Endometrial microvascular endothelial cells (primary cell): Measurements from ENCODE around the gene PGAM2. TPM values are rescaled to one million over a fixed set of nuclear protein-coding genes. Genes with fewer than 3 reads are reported as not detected.

Experiments used
- in situ Hi-C: cut with HindIII; loops from 2 replicates; pipeline ENCODE4 v1.10.0; 2017; ENCODE audit warnings: low sequenced_read_pairs, low pct_unique_long_range_greater_than_20kb; ENCODE audit errors: inconsistent ontology term
- total RNA-seq: library from RNA; depleted of rRNA; stranded (reverse); fragments of >200 nt; gene quantifications from one replicate; pipeline ENCODE4 v1.2.3, GENCODE V29; 2015; ENCODE audit errors: inconsistent ontology term

Gene PGAM2
- total RNA-seq, result not detected

GRCh38 chr7:44065431-44066110, at the start of gene PGAM2:
PGAM2 (minus strand) TSS chr7:44065567; CDS start chr7:44065529, 38 bp downstream.
- in situ Hi-C loops, result no loop called here

GRCh38 chr7:44114586-44115310, 49.4 kb upstream of the PGAM2 start:
- in situ Hi-C loops, result no loop called here

- in situ Hi-C loops, result no loop called here
Measured at GRCh38 chr7:44113764-44114354, 48.5 kb upstream of the PGAM2 start.

GRCh38 chr7:44112997-44113763, 47.8 kb upstream of the PGAM2 start:
- in situ Hi-C loops, result no loop called here

GRCh38 chr7:44112231-44112996, 47.0 kb upstream of the PGAM2 start:
- in situ Hi-C loops, result no loop called here

- in situ Hi-C loops, result no loop called here
Measured at GRCh38 chr7:44111761-44112160, 46.4 kb upstream of the PGAM2 start.

GRCh38 chr7:44110719-44111635, 45.6 kb upstream of the PGAM2 start:
- in situ Hi-C loops, result no loop called here

- in situ Hi-C loops, result no loop called here
Measured at GRCh38 chr7:44109991-44110390, 44.6 kb upstream of the PGAM2 start.

GRCh38 chr7:44108768-44109750, 43.7 kb upstream of the PGAM2 start:
- in situ Hi-C loops, result no loop called here

GRCh38 chr7:44107961-44108767, 42.8 kb upstream of the PGAM2 start:
- in situ Hi-C loops, result no loop called here

GRCh38 chr7:44107116-44107960, 42.0 kb upstream of the PGAM2 start:
- in situ Hi-C loops, result no loop called here

GRCh38 chr7:44106311-44107065, 41.1 kb upstream of the PGAM2 start:
- in situ Hi-C loops, result no loop called here

- in situ Hi-C loops, result no loop called here
Measured at GRCh38 chr7:44105832-44106231, 40.5 kb upstream of the PGAM2 start.
